Liver (tissue), 3 donors: ENCODE measurements around the gene C8B.

Source experiments
- FOXA1 ChIP-seq: IDR thresholded peaks from 2 replicates; pipeline ENCODE4 v1.6.1; 2016; ENCODE audit warnings: antibody characterized with exemption
- JUND ChIP-seq, 2 donors: IDR thresholded peaks; 2 replicates each; pipeline ENCODE4 v1.6.1; 2016; ENCODE audit warnings: antibody characterized with exemption in 2 of 2
- RAD21 ChIP-seq, 2 donors: IDR thresholded peaks; 2 replicates each; pipeline ENCODE4 v1.6.1; 2016; ENCODE audit warnings: antibody characterized with exemption in 2 of 2, mild to moderate bottlenecking in 2 of 2
- TF ChIP-seq, protein P1 (sequence below): fragments of 150-350 bp; IDR thresholded peaks from 2 replicates; pipeline ENCODE4 v1.5.1; 2017; ENCODE audit warnings: improper control_type of control experiment, low read depth, low read length; ENCODE audit not compliant: missing input control
- TF ChIP-seq, protein P2 (sequence below): IDR thresholded peaks from 2 replicates; pipeline ENCODE4 v1.6.1; 2016; ENCODE audit warnings: antibody characterized with exemption
- TF ChIP-seq, protein P3 (sequence below): IDR thresholded peaks from 2 replicates; pipeline ENCODE4 v1.6.1; 2016; ENCODE audit warnings: antibody characterized with exemption, mild to moderate bottlenecking
- donor health status: healthy.
- donor health status: healthy.

DNA sequence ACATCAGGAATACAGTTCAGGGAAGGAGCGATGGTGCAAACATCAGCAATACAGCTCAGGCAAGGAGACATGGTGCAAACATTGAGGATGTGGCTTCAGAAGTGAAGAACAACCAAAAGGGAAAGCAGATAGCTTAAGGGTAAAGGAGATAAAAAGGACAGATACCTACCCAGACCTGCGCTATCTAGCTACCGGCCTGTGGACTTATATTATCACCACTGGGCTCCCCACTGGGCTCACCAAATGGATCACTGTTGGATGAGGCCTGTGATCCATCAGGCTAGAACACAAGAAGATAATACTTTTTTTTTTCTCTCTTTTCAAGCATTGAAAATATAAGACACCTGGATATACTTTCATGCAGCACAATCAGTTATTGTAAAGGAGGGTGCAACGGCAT is 44.7 kb upstream of the C8B start:
- TF ChIP-seq, protein P1, sequence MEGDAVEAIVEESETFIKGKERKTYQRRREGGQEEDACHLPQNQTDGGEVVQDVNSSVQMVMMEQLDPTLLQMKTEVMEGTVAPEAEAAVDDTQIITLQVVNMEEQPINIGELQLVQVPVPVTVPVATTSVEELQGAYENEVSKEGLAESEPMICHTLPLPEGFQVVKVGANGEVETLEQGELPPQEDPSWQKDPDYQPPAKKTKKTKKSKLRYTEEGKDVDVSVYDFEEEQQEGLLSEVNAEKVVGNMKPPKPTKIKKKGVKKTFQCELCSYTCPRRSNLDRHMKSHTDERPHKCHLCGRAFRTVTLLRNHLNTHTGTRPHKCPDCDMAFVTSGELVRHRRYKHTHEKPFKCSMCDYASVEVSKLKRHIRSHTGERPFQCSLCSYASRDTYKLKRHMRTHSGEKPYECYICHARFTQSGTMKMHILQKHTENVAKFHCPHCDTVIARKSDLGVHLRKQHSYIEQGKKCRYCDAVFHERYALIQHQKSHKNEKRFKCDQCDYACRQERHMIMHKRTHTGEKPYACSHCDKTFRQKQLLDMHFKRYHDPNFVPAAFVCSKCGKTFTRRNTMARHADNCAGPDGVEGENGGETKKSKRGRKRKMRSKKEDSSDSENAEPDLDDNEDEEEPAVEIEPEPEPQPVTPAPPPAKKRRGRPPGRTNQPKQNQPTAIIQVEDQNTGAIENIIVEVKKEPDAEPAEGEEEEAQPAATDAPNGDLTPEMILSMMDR = no peak
- TF ChIP-seq, protein P2, sequence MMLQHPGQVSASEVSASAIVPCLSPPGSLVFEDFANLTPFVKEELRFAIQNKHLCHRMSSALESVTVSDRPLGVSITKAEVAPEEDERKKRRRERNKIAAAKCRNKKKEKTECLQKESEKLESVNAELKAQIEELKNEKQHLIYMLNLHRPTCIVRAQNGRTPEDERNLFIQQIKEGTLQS = no peak
- TF ChIP-seq JUND (IDR thresholded peaks at IDR 0.05) (no peak), FOXA1 (no peak), RAD21 (IDR thresholded peaks at IDR 0.05) (no peak)
- TF ChIP-seq, protein P3, sequence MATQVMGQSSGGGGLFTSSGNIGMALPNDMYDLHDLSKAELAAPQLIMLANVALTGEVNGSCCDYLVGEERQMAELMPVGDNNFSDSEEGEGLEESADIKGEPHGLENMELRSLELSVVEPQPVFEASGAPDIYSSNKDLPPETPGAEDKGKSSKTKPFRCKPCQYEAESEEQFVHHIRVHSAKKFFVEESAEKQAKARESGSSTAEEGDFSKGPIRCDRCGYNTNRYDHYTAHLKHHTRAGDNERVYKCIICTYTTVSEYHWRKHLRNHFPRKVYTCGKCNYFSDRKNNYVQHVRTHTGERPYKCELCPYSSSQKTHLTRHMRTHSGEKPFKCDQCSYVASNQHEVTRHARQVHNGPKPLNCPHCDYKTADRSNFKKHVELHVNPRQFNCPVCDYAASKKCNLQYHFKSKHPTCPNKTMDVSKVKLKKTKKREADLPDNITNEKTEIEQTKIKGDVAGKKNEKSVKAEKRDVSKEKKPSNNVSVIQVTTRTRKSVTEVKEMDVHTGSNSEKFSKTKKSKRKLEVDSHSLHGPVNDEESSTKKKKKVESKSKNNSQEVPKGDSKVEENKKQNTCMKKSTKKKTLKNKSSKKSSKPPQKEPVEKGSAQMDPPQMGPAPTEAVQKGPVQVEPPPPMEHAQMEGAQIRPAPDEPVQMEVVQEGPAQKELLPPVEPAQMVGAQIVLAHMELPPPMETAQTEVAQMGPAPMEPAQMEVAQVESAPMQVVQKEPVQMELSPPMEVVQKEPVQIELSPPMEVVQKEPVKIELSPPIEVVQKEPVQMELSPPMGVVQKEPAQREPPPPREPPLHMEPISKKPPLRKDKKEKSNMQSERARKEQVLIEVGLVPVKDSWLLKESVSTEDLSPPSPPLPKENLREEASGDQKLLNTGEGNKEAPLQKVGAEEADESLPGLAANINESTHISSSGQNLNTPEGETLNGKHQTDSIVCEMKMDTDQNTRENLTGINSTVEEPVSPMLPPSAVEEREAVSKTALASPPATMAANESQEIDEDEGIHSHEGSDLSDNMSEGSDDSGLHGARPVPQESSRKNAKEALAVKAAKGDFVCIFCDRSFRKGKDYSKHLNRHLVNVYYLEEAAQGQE = no peak
